K562 (cell line): ENCODE results near the gene PMF1. TPM values are rescaled to one million over a fixed set of nuclear protein-coding genes. Genes with fewer than 3 reads are reported as not detected.

Experiments
- ARHGAP35 ChIP-seq: fragments of 450-650 bp; IDR thresholded peaks from 2 replicates; pipeline ENCODE4 v1.6.1; 2018; ENCODE audit not compliant: partially characterized antibody
- BCLAF1 ChIP-seq, 2 experiments: fragments of 450-650 bp in 1 of 2; IDR thresholded peaks; 2 replicates each; pipeline ENCODE4 v1.6.1; 2011 to 2017; ENCODE audit warnings: low read depth in 2 of 2, antibody characterized with exemption in 1 of 2, borderline replicate concordance in 1 of 2, low read length in 1 of 2, mild to moderate bottlenecking in 1 of 2, mixed read lengths in 1 of 2; ENCODE audit not compliant: control insufficient read depth in 1 of 2
- CHD4 ChIP-seq: fragments of 200-600 bp; sonication (generic); IDR thresholded peaks from 3 replicates; pipeline ENCODE4 v1.6.1; 2012; ENCODE audit warnings: low read depth, mild to moderate bottlenecking, mixed read lengths, low read length, inconsistent platforms; ENCODE audit not compliant: insufficient read depth, insufficient replicate concordance, poor library complexity, severe bottlenecking
- E2F3 ChIP-seq: fragments of 250-450 bp; sonication (Bioruptor Pico); IDR thresholded peaks from 2 replicates; pipeline ENCODE4 v1.4.0; 2020; ENCODE audit warnings: mild to moderate bottlenecking
- FOXO4 ChIP-seq: fragments of 450-650 bp; formaldehyde crosslinking; IDR thresholded peaks from 2 replicates; pipeline ENCODE4 v1.4.0; 2020; ENCODE audit warnings: mild to moderate bottlenecking, moderate library complexity
- GTF2E2 ChIP-seq: fragments of 200-800 bp; sonication (Bioruptor generic); IDR thresholded peaks from 2 replicates; pipeline ENCODE4 v1.6.1; 2016; ENCODE audit warnings: missing genetic modification characterization, missing compliant biosample characterization
- HMGXB4 ChIP-seq: sonication (generic); formaldehyde crosslinking; IDR thresholded peaks from 2 replicates; pipeline ENCODE4 v1.8.1; 2023; ENCODE audit warnings: mild to moderate bottlenecking, missing genetic modification reagents
- JUNB ChIP-seq: fragments of 450-650 bp; formaldehyde crosslinking; conservative IDR thresholded peaks from 2 replicates; pipeline ENCODE4 v1.4.0; 2020; ENCODE audit warnings: mild to moderate bottlenecking
- NCOR1 ChIP-seq: fragments of 450-650 bp; IDR thresholded peaks from 2 replicates; pipeline ENCODE4 v1.6.1; 2016; ENCODE audit warnings: mild to moderate bottlenecking, moderate library complexity
- OTX1 ChIP-seq: fragments of 450-650 bp; formaldehyde crosslinking; IDR thresholded peaks from 2 replicates; pipeline ENCODE4 v1.4.0; 2022; ENCODE audit warnings: mild to moderate bottlenecking
- PRPF4 ChIP-seq: fragments of 200-400 bp; formaldehyde crosslinking; IDR thresholded peaks from one replicate; pipeline ENCODE4 v1.6.1; 2017; ENCODE audit warnings: low read length, low read depth, mild to moderate bottlenecking; ENCODE audit not compliant: insufficient read depth, poor library complexity, severe bottlenecking
- RFX1 ChIP-seq: fragments of 450-650 bp; IDR thresholded peaks from 2 replicates; pipeline ENCODE4 v1.6.1; 2016; ENCODE audit warnings: mild to moderate bottlenecking, moderate library complexity
- SETDB1 ChIP-seq: IDR thresholded peaks from one replicate; pipeline ENCODE4 v1.6.1; 2012; ENCODE audit warnings: low read length, control low read depth, inconsistent platforms
- TBL1XR1 ChIP-seq, 2 experiments: IDR thresholded peaks; 2 replicates each; pipeline ENCODE4 v1.6.1; 2012; ENCODE audit warnings: improper control_type of control experiment in 2 of 2, low read length in 2 of 2, mild to moderate bottlenecking in 1 of 2
- YY1 ChIP-seq, 3 experiments: IDR thresholded peaks; 2 replicates each; pipeline ENCODE4 v1.6.1; 2011; ENCODE audit warnings: low read length in 2 of 3, mild to moderate bottlenecking in 2 of 3, moderate library complexity in 2 of 3, borderline replicate concordance in 1 of 3, control low read depth in 1 of 3, low read depth in 1 of 3; ENCODE audit not compliant: insufficient read depth in 3 of 3, insufficient replicate concordance in 2 of 3, control insufficient read depth in 1 of 3, insufficient read length in 1 of 3; ENCODE audit errors: extremely low read depth in 1 of 3
- ZC3H4 ChIP-seq: sonication (generic); formaldehyde crosslinking; IDR thresholded peaks from 2 replicates; pipeline ENCODE4 v1.9.0; 2021; ENCODE audit warnings: missing genetic modification reagents, borderline replicate concordance
- ZKSCAN1 ChIP-seq: fragments of 150-350 bp; IDR thresholded peaks from 2 replicates; pipeline ENCODE4 v1.6.1; 2016; ENCODE audit warnings: low read depth, low read length
- ZNF146 ChIP-seq: IDR thresholded peaks from one replicate; pipeline ENCODE4 v1.6.1; 2018; ENCODE audit warnings: missing compliant biosample characterization; ENCODE audit not compliant: unreplicated experiment
- ZZZ3 ChIP-seq: fragments of 450-650 bp; IDR thresholded peaks from 2 replicates; pipeline ENCODE4 v1.6.1; 2016; ENCODE audit warnings: antibody characterized with exemption, mild to moderate bottlenecking, moderate library complexity
- polyA plus RNA-seq, 8 experiments: library from polyadenylated mRNA; depleted of rRNA in 4 of 8; stranded (reverse) in 5 of 8; unstranded in 3 of 8; fragments of >200 nt; fragmentation: Nextera tagmentation in 2 of 8; fragmentation: Illumina TruSeq in 1 of 8; extraction: Ambion mirVana in 2 of 8; extraction: Trizol in 1 of 8; gene quantifications; 2 replicates each; pipeline versions ENCODE4 v1.2.1 to v1.2.3, GENCODE V29; 2011 to 2014; ENCODE audit warnings: inconsistent platforms in 1 of 8, missing spikeins in 1 of 8
- total RNA-seq, 7 experiments: library from RNA; depleted of rRNA in 6 of 7; stranded (reverse); fragments of >200 nt in 6 of 7; fragmentation: Illumina TruSeq in 2 of 7; extraction: Trizol in 2 of 7; gene quantifications; 2 replicates each; pipeline versions ENCODE4 v1.2.1 to v1.2.3, GENCODE V29; 2011 to 2021; ENCODE audit warnings: low replicate concordance in 1 of 7
- TF ChIP-seq, protein P1 (sequence below): sonication (generic); formaldehyde crosslinking; IDR thresholded peaks from 2 replicates; pipeline ENCODE4 v1.8.0; 2022; ENCODE audit warnings: missing genetic modification reagents, mild to moderate bottlenecking, moderate library complexity, borderline replicate concordance

Gene PMF1
- total and polyA plus RNA-seq, 9 of the 15 experiments (the other 6 are each of a cell fraction or from before 2014, with no cell fraction given) = 9.4 to 92.9 (median 71.0) TPM

DNA sequence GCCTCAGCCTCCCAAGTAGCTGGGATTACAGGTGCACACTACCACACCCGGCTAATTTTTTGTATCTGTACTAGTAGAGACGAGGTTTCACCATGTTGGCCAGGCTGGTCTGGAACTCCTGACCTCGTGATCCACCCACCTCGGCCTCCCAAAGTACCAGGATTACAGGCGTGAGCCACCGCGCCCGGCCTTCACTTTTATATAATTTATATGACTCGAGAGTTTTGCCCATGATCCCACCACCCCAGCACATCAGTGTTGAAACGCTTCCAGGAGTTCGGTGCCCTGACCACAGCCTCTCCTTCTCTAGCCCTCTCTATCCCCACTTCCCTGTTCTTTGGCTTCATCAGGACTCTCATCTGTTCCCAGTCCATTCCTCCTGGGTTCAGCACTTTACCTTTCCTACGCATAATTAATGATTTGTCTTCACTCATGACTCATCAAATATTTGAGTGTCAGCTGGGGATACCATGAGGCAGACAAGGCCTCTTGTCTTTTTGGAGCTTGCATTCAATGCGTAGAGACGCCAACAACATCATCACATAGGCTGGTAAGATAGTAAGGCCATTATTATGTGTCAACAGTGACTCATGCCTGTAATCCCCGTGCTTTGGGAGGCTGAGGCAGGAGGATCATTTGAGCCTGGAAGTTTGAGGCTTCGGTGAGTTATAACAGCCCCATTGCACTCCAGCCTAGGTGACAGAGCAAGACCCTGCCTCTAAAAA lies 1.4 kb downstream of the PMF1 start (continued):
- TF ChIP-seq BCLAF1 (IDR thresholded peaks at IDR 0.05; ENCODE audit: borderline replicate concordance in 1 of 2, control insufficient read depth in 1 of 2, low read depth in 2 of 2, low read length in 1 of 2) (no peak), GTF2E2 (no peak), CHD4 (no peak), ZZZ3 (no peak), E2F3 (CRISPR knock-in tag) (no peak), ARHGAP35 (no peak), JUNB (CRISPR knock-in tag) (no peak), TBL1XR1 (IDR thresholded peaks at IDR 0.05; ENCODE audit: low read length in 2 of 2) (no peak), YY1 (IDR thresholded peaks at IDR 0.05; ENCODE audit: borderline replicate concordance in 1 of 3, control insufficient read depth in 1 of 3, extremely low read depth in 1 of 3, insufficient read depth in 3 of 3, insufficient read length in 1 of 3, insufficient replicate concordance in 2 of 3, low read depth in 1 of 3, low read length in 2 of 3) (no peak), NCOR1 (0 out of 2 replicates have a peak, but pooled peaks have one; percentile 8), RFX1 (no peak), HMGXB4 (no peak), OTX1 (CRISPR knock-in tag) (no peak), SETDB1 (no peak), ZKSCAN1 (no peak), FOXO4 (CRISPR knock-in tag) (no peak), ZC3H4 (CRISPR knock-in tag) (peak; percentile 45; the same call in 1 of the 2 replicates), PRPF4 (no peak), ZNF146 (CRISPR knock-in tag) (no peak)
- TF ChIP-seq, protein P1, sequence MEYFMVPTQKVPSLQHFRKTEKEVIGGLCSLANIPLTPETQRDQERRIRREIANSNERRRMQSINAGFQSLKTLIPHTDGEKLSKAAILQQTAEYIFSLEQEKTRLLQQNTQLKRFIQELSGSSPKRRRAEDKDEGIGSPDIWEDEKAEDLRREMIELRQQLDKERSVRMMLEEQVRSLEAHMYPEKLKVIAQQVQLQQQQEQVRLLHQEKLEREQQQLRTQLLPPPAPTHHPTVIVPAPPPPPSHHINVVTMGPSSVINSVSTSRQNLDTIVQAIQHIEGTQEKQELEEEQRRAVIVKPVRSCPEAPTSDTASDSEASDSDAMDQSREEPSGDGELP (CRISPR knock-in tag) = peak; percentile 84
